ENCODE results near the gene EIF3L. TPM values are rescaled to one million over a fixed set of nuclear protein-coding genes. Genes with fewer than 3 reads are reported as not detected.

EIF3L gene
- total RNA-seq, 1 experiment from 2014 or later, result 505 TPM

GRCh38 chr22:37844904-37845329 is 4.3 kb upstream of the EIF3L start:
- H3K36me3 Mint-ChIP-seq (ENCODE audit: insufficient read depth, unreplicated experiment), result peaks cover 43% of the 10 kb centered on the region
- CTCF ChIA-PET, result interaction anchor here (1.1 to 2.1 kb wide), 5 partner anchors 18 to 61 kb away, joined by 3 to 9 read pairs (median 5); partner anchors contain the start of gene MICALL1
- H3K9me3 Mint-ChIP-seq (ENCODE audit: unreplicated experiment), result no peaks in the 10 kb centered on the region
- DNase-seq (ENCODE audit: unreplicated experiment), result no peak
- no TSS peak for BruUV-seq (replicated peaks)
- peak overlapping the region; percentile 66 for H3K27ac Mint-ChIP-seq (ENCODE audit: low read depth, unreplicated experiment)
- H3K27me3 Mint-ChIP-seq (ENCODE audit: insufficient read depth, unreplicated experiment), result no peaks in the 10 kb centered on the region
- intact Hi-C loops (cut with micrococcal nuclease), result no loop called here
- no peak for TF ChIP-seq CTCF (IDR thresholded peaks at IDR 0.05; ENCODE audit: unreplicated experiment)
- peak overlapping the region; percentile 82 for H3K4me3 Mint-ChIP-seq (ENCODE audit: unreplicated experiment)
- POLR2A ChIA-PET, result interaction anchor here (0.7 to 3.6 kb wide), 14 partner anchors 10 to 1534 kb away, joined by 3 to 39 read pairs (median 6); partner anchors contain the start of genes C22orf23, GCAT, MICALL1 and POLR2F
- H3K4me1 Mint-ChIP-seq (ENCODE audit: insufficient read depth, unreplicated experiment), result peaks cover 5% of the 10 kb centered on the region

GRCh38 chr22:37846433-37846832 is 2.8 kb upstream of the EIF3L start:
- no peak for TF ChIP-seq CTCF (IDR thresholded peaks at IDR 0.05; ENCODE audit: unreplicated experiment)
- no peak for DNase-seq (ENCODE audit: unreplicated experiment)
- Mint-ChIP-seq H3K4me1 (ENCODE audit: insufficient read depth, unreplicated experiment) (peaks cover 13% of the 10 kb centered on the region), H3K27me3 (ENCODE audit: insufficient read depth, unreplicated experiment) (no peaks in the 10 kb centered on the region), H3K27ac (ENCODE audit: low read depth, unreplicated experiment) (no peak overlapping the region), H3K4me3 (ENCODE audit: unreplicated experiment) (no peak overlapping the region), H3K9me3 (ENCODE audit: unreplicated experiment) (no peaks in the 10 kb centered on the region), H3K36me3 (ENCODE audit: insufficient read depth, unreplicated experiment) (peaks cover 50% of the 10 kb centered on the region)
- CTCF ChIA-PET, result interaction anchor here (0.6 to 1.6 kb wide), 3 partner anchors 17 to 859 kb away, joined by 4 to 6 read pairs (median 5); partner anchors contain the start of gene GTPBP1
- POLR2A ChIA-PET, result interaction anchor here (1.6 kb wide), 1 partner anchor 60 kb away, joined by 5 read pairs; the partner anchor contains the start of gene MICALL1
- no TSS peak for BruUV-seq (replicated peaks)
- intact Hi-C loops (cut with micrococcal nuclease), result no loop called here

GRCh38 chr22:37848587-37849088 is 581 bp upstream of the EIF3L start:
- intact Hi-C loops (cut with micrococcal nuclease), result no loop called here
- peak overlapping the region; percentile 99 for H3K27ac Mint-ChIP-seq (ENCODE audit: low read depth, unreplicated experiment)

More at GRCh38 chr22:37848587-37849088, 581 bp upstream of the EIF3L start:
- ChIA-PET POLR2A (interaction anchor here (0.8 to 2.6 kb wide), 10 partner anchors 14 to 241 kb away, joined by 3 to 15 read pairs (median 5); partner anchors contain the start of genes GALR3, GCAT, GGA1 and MICALL1), CTCF (interaction anchor here (1.8 to 7.6 kb wide), 2 partner anchors 14 kb away, joined by 12 to 78 read pairs; no protein-coding TSS in a partner anchor)
- Mint-ChIP-seq H3K4me3 (ENCODE audit: unreplicated experiment) (peak overlapping the region; percentile 96), H3K36me3 (ENCODE audit: insufficient read depth, unreplicated experiment) (peaks cover 58% of the 10 kb centered on the region), H3K27me3 (ENCODE audit: insufficient read depth, unreplicated experiment) (no peaks in the 10 kb centered on the region), H3K9me3 (ENCODE audit: unreplicated experiment) (no peaks in the 10 kb centered on the region), H3K4me1 (ENCODE audit: insufficient read depth, unreplicated experiment) (peaks cover 19% of the 10 kb centered on the region)
- DNase-seq (ENCODE audit: unreplicated experiment), result peak; percentile 59
- no peak for TF ChIP-seq CTCF (IDR thresholded peaks at IDR 0.05; ENCODE audit: unreplicated experiment)
- TSS peak; percentile 87 for BruUV-seq (replicated peaks)

Data from MCF 10A (cell line).